A673 (cell line): ENCODE results near the gene F7.

ENCODE experiments used
- EZH2 ChIP-seq: fragments of 200-600 bp; sonication (generic); IDR thresholded peaks from 2 replicates; pipeline ENCODE4 v1.6.1; 2017; ENCODE audit warnings: borderline replicate concordance, low read depth, mild to moderate bottlenecking, mixed read lengths, antibody characterized with exemption, low read length; ENCODE audit not compliant: poor library complexity, severe bottlenecking
- TF ChIP-seq, protein P1 (sequence below): fragments of 300-800, 200-600 bp; sonication (generic); conservative IDR thresholded peaks from 2 replicates; pipeline ENCODE4 v1.5.1; 2017; ENCODE audit warnings: low read depth, mild to moderate bottlenecking, antibody characterized with exemption, low read length, moderate library complexity, mixed read lengths

DNA sequence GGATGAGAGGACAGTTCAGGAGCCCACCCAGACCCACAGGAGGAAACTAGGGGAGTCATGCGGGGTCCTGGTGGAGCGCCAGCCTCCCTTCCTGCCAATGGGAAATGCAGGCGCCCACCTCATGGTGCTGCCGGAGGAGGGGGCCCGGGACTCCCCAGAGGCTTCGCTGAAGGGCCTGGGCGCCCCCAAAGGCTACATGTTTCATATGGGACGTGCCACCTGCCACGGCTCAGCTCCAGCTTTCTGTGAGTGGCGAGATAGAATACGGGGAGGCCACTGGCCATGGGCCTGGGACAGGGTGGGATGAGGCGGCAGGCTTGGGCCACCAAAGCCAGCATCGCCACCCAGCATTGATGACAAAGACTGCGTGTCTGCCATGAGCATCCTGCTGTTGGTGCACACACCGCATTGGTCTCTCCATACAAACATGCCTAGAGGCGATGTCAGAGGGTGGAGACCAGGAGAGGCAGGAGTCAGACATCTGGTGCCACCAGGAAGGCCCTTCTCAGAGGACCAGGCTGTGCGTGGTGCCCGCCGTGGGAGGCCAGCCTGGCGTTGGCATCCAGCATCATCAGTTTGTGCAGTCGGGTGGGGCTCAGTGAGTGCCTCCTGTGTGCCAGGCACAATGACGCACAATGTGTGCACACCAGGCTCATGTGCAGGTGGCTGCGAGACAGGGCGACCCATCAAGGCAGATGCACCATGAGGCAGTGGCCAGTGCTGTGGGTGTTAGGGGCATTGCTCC is 15.8 kb downstream of the F7 start:
- no peak for TF ChIP-seq EZH2
- TF ChIP-seq, protein P1, sequence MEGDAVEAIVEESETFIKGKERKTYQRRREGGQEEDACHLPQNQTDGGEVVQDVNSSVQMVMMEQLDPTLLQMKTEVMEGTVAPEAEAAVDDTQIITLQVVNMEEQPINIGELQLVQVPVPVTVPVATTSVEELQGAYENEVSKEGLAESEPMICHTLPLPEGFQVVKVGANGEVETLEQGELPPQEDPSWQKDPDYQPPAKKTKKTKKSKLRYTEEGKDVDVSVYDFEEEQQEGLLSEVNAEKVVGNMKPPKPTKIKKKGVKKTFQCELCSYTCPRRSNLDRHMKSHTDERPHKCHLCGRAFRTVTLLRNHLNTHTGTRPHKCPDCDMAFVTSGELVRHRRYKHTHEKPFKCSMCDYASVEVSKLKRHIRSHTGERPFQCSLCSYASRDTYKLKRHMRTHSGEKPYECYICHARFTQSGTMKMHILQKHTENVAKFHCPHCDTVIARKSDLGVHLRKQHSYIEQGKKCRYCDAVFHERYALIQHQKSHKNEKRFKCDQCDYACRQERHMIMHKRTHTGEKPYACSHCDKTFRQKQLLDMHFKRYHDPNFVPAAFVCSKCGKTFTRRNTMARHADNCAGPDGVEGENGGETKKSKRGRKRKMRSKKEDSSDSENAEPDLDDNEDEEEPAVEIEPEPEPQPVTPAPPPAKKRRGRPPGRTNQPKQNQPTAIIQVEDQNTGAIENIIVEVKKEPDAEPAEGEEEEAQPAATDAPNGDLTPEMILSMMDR = no peak
